ENCODE measurements around the gene KLHDC8B. TPM values are rescaled to one million over a fixed set of nuclear protein-coding genes. Genes with fewer than 3 reads are reported as not detected.

The KLHDC8B gene
- total and polyA plus RNA-seq, 2 donors (not counting 3 experiments of a cell fraction or from before 2014, with no cell fraction given) = 36.0 to 77.8 TPM

- no peaks in the 10 kb centered on the region for H3K79me2 ChIP-seq (ENCODE audit: control insufficient read depth, insufficient read depth, low read length)
- H3K4me2 ChIP-seq (ENCODE audit: insufficient read depth, low read length) = no peak overlapping the region
- dilution Hi-C loops (cut with MboI; ENCODE audit: extremely low pct_ligation_motif_present, low sequenced_read_pairs) (no loop called here), intact Hi-C loops (cut with micrococcal nuclease) (no loop called here)
- no TSS peak for BruUV-seq (replicated peaks)
- H3K27ac ChIP-seq (ENCODE audit: insufficient read depth, low read depth, low read length) = no peak overlapping the region
- no peaks in the 10 kb centered on the region for H3K9me1 ChIP-seq (replicated peaks; ENCODE audit: control insufficient read depth, extremely low read depth, insufficient read depth, low read length)
- no peak overlapping the region for H3K4me3 ChIP-seq (replicated peaks in 1 of 3; ENCODE audit: insufficient read depth in 1 of 3, low read depth in 1 of 3, low read length in 3 of 3)
- H3K9ac ChIP-seq (replicated peaks; ENCODE audit: extremely low read depth, insufficient read depth, low read length) = no peak overlapping the region
- CTCF ChIA-PET = interaction anchor here (1.1 to 1.6 kb wide), 3 partner anchors 14 to 292 kb away, joined by 3 to 7 read pairs (median 4); partner anchors contain the start of gene KLHDC8B
- no peaks in the 10 kb centered on the region for H3K9me3 ChIP-seq (replicated peaks; ENCODE audit: control insufficient read depth, insufficient read depth, low read length)
- DNase-seq (ENCODE audit: low read depth, low spot score) (no peak), FAIRE-seq (peak; percentile 63)
- H2AFZ ChIP-seq (ENCODE audit: low read depth, low read length) = no peak overlapping the region
- no peak for TF ChIP-seq MAX (IDR thresholded peaks at IDR 0.05; ENCODE audit: insufficient read depth, insufficient read length)
- no peak for TF ChIP-seq POLR2AphosphoS5 (IDR thresholded peaks at IDR 0.05; ENCODE audit: insufficient read depth, low read depth, low read length)
- no peak for TF ChIP-seq FOS (IDR thresholded peaks at IDR 0.05; ENCODE audit: borderline replicate concordance, insufficient read depth, low read length)
- TF ChIP-seq JUN (IDR thresholded peaks at IDR 0.05; ENCODE audit: borderline replicate concordance, insufficient read depth, insufficient read length, low read depth) = no peak
- TF ChIP-seq POLR2A (IDR thresholded peaks at IDR 0.05; ENCODE audit: low read depth, low read length) = no peak
- no peak for TF ChIP-seq EZH2 (IDR thresholded peaks at IDR 0.05; ENCODE audit: borderline replicate concordance, low read depth, low read length, severe bottlenecking)
- TF ChIP-seq MYC (IDR thresholded peaks at IDR 0.05; ENCODE audit: low read depth, low read length) = no peak
- TF ChIP-seq, protein P1, sequence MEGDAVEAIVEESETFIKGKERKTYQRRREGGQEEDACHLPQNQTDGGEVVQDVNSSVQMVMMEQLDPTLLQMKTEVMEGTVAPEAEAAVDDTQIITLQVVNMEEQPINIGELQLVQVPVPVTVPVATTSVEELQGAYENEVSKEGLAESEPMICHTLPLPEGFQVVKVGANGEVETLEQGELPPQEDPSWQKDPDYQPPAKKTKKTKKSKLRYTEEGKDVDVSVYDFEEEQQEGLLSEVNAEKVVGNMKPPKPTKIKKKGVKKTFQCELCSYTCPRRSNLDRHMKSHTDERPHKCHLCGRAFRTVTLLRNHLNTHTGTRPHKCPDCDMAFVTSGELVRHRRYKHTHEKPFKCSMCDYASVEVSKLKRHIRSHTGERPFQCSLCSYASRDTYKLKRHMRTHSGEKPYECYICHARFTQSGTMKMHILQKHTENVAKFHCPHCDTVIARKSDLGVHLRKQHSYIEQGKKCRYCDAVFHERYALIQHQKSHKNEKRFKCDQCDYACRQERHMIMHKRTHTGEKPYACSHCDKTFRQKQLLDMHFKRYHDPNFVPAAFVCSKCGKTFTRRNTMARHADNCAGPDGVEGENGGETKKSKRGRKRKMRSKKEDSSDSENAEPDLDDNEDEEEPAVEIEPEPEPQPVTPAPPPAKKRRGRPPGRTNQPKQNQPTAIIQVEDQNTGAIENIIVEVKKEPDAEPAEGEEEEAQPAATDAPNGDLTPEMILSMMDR (IDR thresholded peaks at IDR 0.05; ENCODE audit: extremely low read depth in 1 of 2, insufficient read depth in 1 of 2, low read depth in 1 of 2, low read length in 2 of 2) = no peak
- TF ChIP-seq GATA2 (IDR thresholded peaks at IDR 0.05; ENCODE audit: insufficient read depth, insufficient read length, low read depth, low read length) = no peak
- H4K20me1 ChIP-seq (replicated peaks; ENCODE audit: control insufficient read depth, extremely low read depth, insufficient read depth, low read length) = no peaks in the 10 kb centered on the region
- H3K27me3 ChIP-seq (ENCODE audit: control insufficient read depth in 2 of 2, insufficient read depth in 2 of 2, low read length in 2 of 2) = no peaks in the 10 kb centered on the region
- H3K36me3 ChIP-seq (ENCODE audit: control insufficient read depth in 2 of 2, extremely low read depth in 1 of 2, insufficient read depth in 2 of 2, low read length in 2 of 2) = peaks cover 0 to 2% of the 10 kb centered on the region in 2 experiments
- POLR2A ChIA-PET = no interaction called here
- H3K4me1 ChIP-seq (ENCODE audit: control insufficient read depth, extremely low read depth, insufficient read depth, low read length) = no peaks in the 10 kb centered on the region
These were observed 14.1 kb upstream of the KLHDC8B start for GRCh38 chr3:49157289-49157688.

Data from endothelial cell of umbilical vein (primary cell).